Aorta (tissue), 5 donors: Measurements from ENCODE around the gene CCDC85C. TPM values are rescaled to one million over a fixed set of nuclear protein-coding genes. Genes with fewer than 3 reads are reported as not detected.

Source experiments
- ATAC-seq: fragments of 200-7000 bp; cut with Tn5 transposase; one replicate; pipeline ENCODE4 v1.9.1; 2022; ENCODE audit warnings: moderate library complexity; ENCODE audit not compliant: low FRiP score
- DNase-seq, 2 donors: peaks; one replicate each; pipeline ENCODE4 v3.0.0-alpha.2; 2020
- H3K27ac ChIP-seq, 2 donors: one replicate each; pipeline ENCODE4 v1.5.1; 2013; ENCODE audit warnings: low read length in 2 of 2, mild to moderate bottlenecking in 2 of 2, moderate library complexity in 2 of 2, control low read depth in 1 of 2, inconsistent platforms in 1 of 2, low read depth in 1 of 2
- H3K27me3 ChIP-seq, 2 donors: one replicate each; pipeline ENCODE4 v1.6.1; 2013; ENCODE audit warnings: control low read depth in 1 of 2, low read length in 1 of 2, mild to moderate bottlenecking in 1 of 2, moderate library complexity in 1 of 2; ENCODE audit not compliant: insufficient read depth in 2 of 2, control insufficient read depth in 1 of 2
- H3K36me3 ChIP-seq, 2 donors: one replicate each; pipeline ENCODE4 v1.6.1; 2013; ENCODE audit warnings: control low read depth in 1 of 2, low read length in 1 of 2, mild to moderate bottlenecking in 1 of 2; ENCODE audit not compliant: insufficient read depth in 2 of 2, control insufficient read depth in 1 of 2
- H3K4me1 ChIP-seq, 2 donors: one replicate each; pipeline ENCODE4 v1.6.1; 2013; ENCODE audit warnings: low read length in 2 of 2, control low read depth in 1 of 2, mild to moderate bottlenecking in 1 of 2, moderate library complexity in 1 of 2; ENCODE audit not compliant: insufficient read depth in 2 of 2, control insufficient read depth in 1 of 2
- H3K4me3 ChIP-seq, 2 donors: one replicate each; pipeline ENCODE4 v1.5.1; 2013; ENCODE audit warnings: low read length in 2 of 2, control low read depth in 1 of 2, mild to moderate bottlenecking in 1 of 2
- H3K9me3 ChIP-seq: one replicate; pipeline ENCODE4 v1.6.1; 2013; ENCODE audit warnings: mild to moderate bottlenecking, low read length; ENCODE audit not compliant: control insufficient read depth
- WGBS, 2 donors: extraction: QIAGEN DNeasy Blood & Tissue Kit; methylation state at CpG; one replicate each; pipeline ENCODE4 v1.1.7; 2013; 5-methylcytosine and 5-hydroxymethylcytosine counted together
- intact Hi-C, 2 donors: fragments of 100-400 bp; cut with DNase I; formaldehyde crosslinking; loops; one replicate each; pipeline versions ENCODE4 v1.14.2 to v1.15.0; 2022
- polyA plus RNA-seq, 2 donors: library from polyadenylated mRNA; stranded (reverse); fragments of 200-250 nt; gene quantifications; one replicate each; pipeline ENCODE4 v1.2.3, GENCODE V29; 2013
- total RNA-seq, 2 donors: library from RNA; stranded (reverse); fragmentation: NEBNext Ultra II Directional; extraction: Animal tissue kit (Norgen Biotek cat#: 25700); gene quantifications; one replicate each; pipeline ENCODE4 v1.2.1, GENCODE V29; 2021
- donor health status: healthy with polysubstance abuse.
- donor health status: Bipolar disorder and iron deficiency.
- donor health status: DM: no; HTN: no; CAD: no.
- donor health status: DM: no; HTN: no; CAD: no.
- donor health status: DM: yes; HTN: yes; CAD: no.

Gene CCDC85C
- total and polyA plus RNA-seq, 4 donors, result 1.2 to 8.1 (median 7.0) TPM

- peaks cover 0 to 7% of the 10 kb centered on the region in 2 donors for H3K36me3 ChIP-seq
- no peaks in the 10 kb centered on the region for H3K27me3 ChIP-seq
- no peaks in the 10 kb centered on the region for H3K9me3 ChIP-seq
- no peaks in the 10 kb centered on the region for H3K4me1 ChIP-seq
- DNase-seq (no peak), ATAC-seq (no peak)
- intact Hi-C loops, result no loop called here
- no peak overlapping the region for H3K27ac ChIP-seq
- 83 to 94% methylated on average over 5 of the region's 5 CpGs for WGBS, 2 donors
- no peak overlapping the region for H3K4me3 ChIP-seq
Measured at GRCh38 chr14:99461411-99462085, 142.5 kb downstream of the CCDC85C start.

GRCh38 chr14:99460793-99461192, 143.2 kb downstream of the CCDC85C start:
- H3K4me1 ChIP-seq, result no peaks in the 10 kb centered on the region
- no peak for DNase-seq
- ATAC-seq, result no peak
- intact Hi-C loops, result no loop called here
- 88 to 92% methylated on average over 3 of the region's 3 CpGs for WGBS, 2 donors
- peaks cover 0 to 7% of the 10 kb centered on the region in 2 donors for H3K36me3 ChIP-seq
- no peak overlapping the region for H3K4me3 ChIP-seq
- no peaks in the 10 kb centered on the region for H3K9me3 ChIP-seq
- H3K27ac ChIP-seq, result no peak overlapping the region
- no peaks in the 10 kb centered on the region for H3K27me3 ChIP-seq

GRCh38 chr14:99459481-99460100, 144.4 kb downstream of the CCDC85C start:
- no peaks in the 10 kb centered on the region for H3K27me3 ChIP-seq
- WGBS, 2 donors, result 51 to 56% methylated on average over 5 of the region's 5 CpGs
- intact Hi-C loops, result no loop called here
- H3K4me1 ChIP-seq, result no peaks in the 10 kb centered on the region
- H3K27ac ChIP-seq, result no peak overlapping the region
- DNase-seq (no peak), ATAC-seq (no peak)
- peaks cover 0 to 7% of the 10 kb centered on the region in 2 donors for H3K36me3 ChIP-seq
- H3K4me3 ChIP-seq, result no peak overlapping the region
- no peaks in the 10 kb centered on the region for H3K9me3 ChIP-seq

GRCh38 chr14:99454246-99454645, 149.8 kb downstream of the CCDC85C start:
- H3K36me3 ChIP-seq, result peaks cover 0 to 7% of the 10 kb centered on the region in 2 donors
- DNase-seq, result no peak

GRCh38 chr14:99452968-99453367, 151.0 kb downstream of the CCDC85C start:
- Histone ChIP-seq H3K9me3 (no peaks in the 10 kb centered on the region), H3K27me3 (no peaks in the 10 kb centered on the region), H3K36me3 (peaks cover 0 to 9% of the 10 kb centered on the region in 2 donors), H3K4me3 (no peak overlapping the region), H3K27ac (no peak overlapping the region), H3K4me1 (no peaks in the 10 kb centered on the region)
- DNase-seq (no peak), ATAC-seq (no peak)
- intact Hi-C loops, result no loop called here
- WGBS, 2 donors, result 64 to 71% methylated on average over 4 of the region's 4 CpGs

More at GRCh38 chr14:99454246-99454645, 149.8 kb downstream of the CCDC85C start:
- Histone ChIP-seq H3K9me3 (no peaks in the 10 kb centered on the region), H3K4me3 (no peak overlapping the region), H3K27me3 (no peaks in the 10 kb centered on the region), H3K4me1 (no peaks in the 10 kb centered on the region), H3K27ac (no peak overlapping the region)
- no peak for ATAC-seq
- 62 to 72% methylated on average over 3 of the region's 3 CpGs for WGBS, 2 donors
- intact Hi-C loops, result no loop called here

- DNase-seq, result no peak
- WGBS, 2 donors, result 94% methylated on average over 5 of the region's 5 CpGs
- Histone ChIP-seq H3K27ac (no peak overlapping the region), H3K27me3 (no peaks in the 10 kb centered on the region), H3K9me3 (no peaks in the 10 kb centered on the region), H3K4me3 (no peak overlapping the region), H3K36me3 (peaks cover 0 to 8% of the 10 kb centered on the region in 2 donors), H3K4me1 (no peaks in the 10 kb centered on the region)
- no peak for ATAC-seq
- intact Hi-C loops, result no loop called here
Measured at GRCh38 chr14:99451234-99451633, 152.8 kb downstream of the CCDC85C start.

GRCh38 chr14:99450266-99450665, 153.7 kb downstream of the CCDC85C start:
- Histone ChIP-seq H3K4me1 (no peaks in the 10 kb centered on the region), H3K27ac (no peak overlapping the region), H3K9me3 (no peaks in the 10 kb centered on the region), H3K36me3 (peaks cover 0 to 8% of the 10 kb centered on the region in 2 donors), H3K4me3 (no peak overlapping the region), H3K27me3 (no peaks in the 10 kb centered on the region)
- WGBS, 2 donors, result 73 to 79% methylated on average over 3 of the region's 3 CpGs
- intact Hi-C loops, result no loop called here
- ATAC-seq, result no peak
- no peak for DNase-seq
